Activated T-helper 1 cell treated with anti-CD3 and anti-CD28 coated beads, Interleukin-2, amount 50 U/mL, for 16 hours (primary cell): Measurements from ENCODE around the gene GIPC3.
"Not testable (repeated sequence)": the region's sequence is repeated elsewhere in the genome, so short reads cannot be mapped to it uniquely, and the experiment has no call there.

Experiments
- DNase-seq, 2 donors: peaks; one replicate each; pipeline ENCODE4 v3.0.0-alpha.2; 2020; ENCODE audit warnings: low read depth in 1 of 2, low spot score in 1 of 2

The GIPC3 gene

DNA sequence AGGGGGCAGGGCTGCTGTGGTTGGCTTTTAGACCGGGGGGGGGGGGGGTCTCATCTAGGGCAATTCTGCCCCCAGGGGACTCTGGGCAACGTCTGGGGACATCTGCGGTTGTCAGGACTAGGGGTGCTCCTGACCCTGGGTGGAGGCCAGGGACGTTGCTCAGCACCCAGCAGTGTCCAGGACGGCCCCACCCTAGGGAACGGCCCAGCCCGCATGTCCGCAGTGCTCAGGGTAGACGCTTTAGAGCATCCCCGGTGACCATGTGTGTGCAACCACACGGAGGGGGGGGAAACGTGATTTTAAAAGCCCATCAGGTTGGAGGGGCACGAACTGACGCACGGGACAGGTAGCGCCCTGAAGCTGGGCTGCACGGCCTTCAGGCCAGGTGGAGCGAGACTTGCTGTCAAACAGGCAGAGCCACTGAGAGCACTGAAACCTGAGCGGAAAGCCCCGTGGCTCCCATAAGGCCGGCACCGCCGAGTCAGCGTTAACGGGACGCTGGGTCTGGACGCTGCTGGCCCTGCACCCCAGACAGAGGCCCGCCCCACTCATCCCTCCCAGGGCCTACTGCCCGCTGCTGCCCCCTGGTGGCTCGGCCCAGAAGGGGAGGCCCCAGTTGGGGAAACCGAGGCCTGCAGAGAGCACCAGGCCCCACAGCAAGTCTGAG is 33.0 kb downstream of the GIPC3 start:
- DNase-seq: peak in 1 of 2 donors; percentile 35

DNA sequence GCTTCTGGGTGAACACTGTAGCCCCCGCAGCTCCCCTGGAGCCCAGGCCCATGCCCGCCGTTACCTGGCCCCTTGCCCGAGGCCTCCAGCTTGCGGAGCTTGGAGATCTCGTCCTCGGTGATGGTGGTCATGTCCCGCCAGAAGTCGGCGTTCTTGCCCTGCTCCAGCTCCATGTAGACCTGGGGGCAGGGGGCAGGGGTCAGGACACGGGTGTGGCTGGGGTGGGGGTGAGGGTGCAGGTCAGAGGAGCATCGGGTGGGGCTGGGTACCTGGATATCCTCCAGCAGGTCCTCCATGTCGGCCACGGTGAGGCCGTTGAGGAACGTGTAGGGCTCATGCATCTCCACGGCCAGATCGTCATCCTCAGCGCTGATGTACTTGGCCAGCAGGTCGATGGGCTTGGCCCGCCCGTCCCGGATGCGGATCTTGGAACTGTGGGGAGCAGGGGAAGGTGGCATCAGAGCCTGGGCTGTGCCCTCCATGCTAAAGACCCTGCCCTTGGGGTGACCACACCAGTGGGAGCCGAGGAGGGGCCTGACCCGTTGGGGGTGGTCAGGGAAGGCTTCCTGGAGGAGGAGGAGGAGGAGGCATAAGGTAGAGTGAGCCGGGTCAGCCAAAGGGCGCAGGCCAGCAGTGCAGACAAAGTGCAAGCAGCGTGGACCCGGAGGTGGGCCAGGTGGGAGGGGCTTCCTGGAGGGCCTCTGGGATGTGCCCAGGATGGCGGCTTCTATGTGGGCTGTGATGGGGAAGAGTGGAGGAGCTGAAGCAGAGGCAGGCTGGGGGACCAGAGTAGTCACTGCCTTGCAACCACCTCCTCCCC is 33.7 kb downstream of the GIPC3 start:
- no peak for DNase-seq

DNA sequence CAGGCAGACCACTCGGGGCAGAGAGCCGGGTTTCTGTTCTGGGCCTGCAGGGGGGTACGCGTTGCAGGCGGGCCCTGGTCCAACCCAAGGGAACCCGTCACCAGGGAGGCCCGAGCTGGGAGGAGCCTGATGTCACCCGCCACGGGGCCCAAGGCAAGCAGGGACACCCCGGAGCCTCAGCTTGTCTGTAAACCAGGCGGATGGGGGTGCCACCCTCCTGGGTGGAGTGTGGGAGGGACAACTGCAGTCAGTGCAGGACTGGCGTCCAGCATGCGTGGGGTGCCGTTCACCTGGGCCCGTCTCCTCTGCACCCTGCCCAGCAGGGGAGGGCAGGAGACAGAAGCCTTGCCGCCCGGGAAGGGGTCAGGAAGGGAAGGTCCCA is 34.3 kb downstream of the GIPC3 start:
- no peak for DNase-seq

DNA sequence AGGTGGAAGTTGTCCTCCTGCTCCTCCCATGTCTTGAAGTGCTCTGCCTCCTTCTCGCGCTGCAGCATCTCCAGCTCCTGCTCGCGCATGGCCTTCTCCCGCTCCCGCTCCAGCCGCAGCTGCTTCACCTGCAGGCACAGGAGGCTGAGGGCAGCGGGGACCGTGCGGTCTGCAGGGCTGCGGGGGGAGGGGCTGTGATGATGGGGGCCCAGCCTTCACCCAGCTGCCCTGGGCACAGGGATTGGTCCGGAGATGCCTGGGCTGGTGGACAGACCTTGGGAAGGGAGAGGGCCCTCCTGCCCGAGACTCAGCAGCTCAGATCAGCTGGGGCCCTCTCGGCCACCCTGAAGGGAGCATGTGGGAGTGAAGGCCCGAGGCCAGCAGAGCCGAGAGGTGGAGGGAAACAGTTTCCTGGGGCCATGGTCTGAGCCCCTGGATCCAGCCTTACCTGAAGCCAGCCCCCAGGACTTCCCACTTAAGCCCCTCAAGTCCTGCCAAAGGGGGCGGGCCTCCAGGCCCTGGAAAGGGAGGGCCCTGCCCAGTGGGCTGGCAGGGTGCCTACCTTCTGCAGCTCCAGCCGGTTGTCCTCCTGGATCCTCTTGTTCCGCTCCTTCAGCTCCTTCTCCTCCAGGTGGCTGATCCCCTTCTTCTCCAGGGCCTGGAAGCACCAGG is 35.0 kb downstream of the GIPC3 start:
- no peak for DNase-seq

- DNase-seq: no peak
These were observed 35.7 kb downstream of the GIPC3 start for GRCh38 chr19:3620817-3621547.

- no peak for DNase-seq
These were observed 36.4 kb downstream of the GIPC3 start for GRCh38 chr19:3621689-3622088.

DNA sequence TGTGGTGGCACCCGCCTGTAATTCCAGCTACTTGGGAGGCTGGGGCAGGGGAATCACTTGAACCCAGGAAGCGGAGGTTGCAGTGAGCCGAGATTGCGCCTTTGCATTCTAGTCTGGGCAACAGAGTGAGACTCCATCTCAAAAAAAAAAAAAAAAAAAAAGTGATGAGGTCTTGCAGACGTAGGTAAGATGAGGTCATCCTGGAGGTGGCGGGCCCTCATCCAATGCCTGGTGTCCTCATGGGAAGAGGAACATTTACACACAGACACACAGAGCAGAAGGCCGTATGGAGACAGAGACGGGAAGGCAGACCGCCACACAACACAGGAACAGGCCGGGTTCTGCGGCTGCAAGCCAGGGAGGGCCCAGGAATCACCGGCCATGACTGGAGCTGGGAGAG is 36.9 kb downstream of the GIPC3 start:
- DNase-seq: no peak

- no peak for DNase-seq
These were observed 38.4 kb downstream of the GIPC3 start for GRCh38 chr19:3623716-3624115.

- DNase-seq: no peak
These were observed 40.8 kb downstream of the GIPC3 start for GRCh38 chr19:3625996-3626472.

- peak; percentile 96 for DNase-seq
These were observed 41.4 kb downstream of the GIPC3 start, which contains the start of gene CACTIN for GRCh38 chr19:3626473-3627350. CACTIN (minus strand) TSS chr19:3626790; CDS start chr19:3626762, 28 bp downstream.

GRCh38 chr19:3627351-3627723 is 42.1 kb downstream of the GIPC3 start:
- DNase-seq: no peak

DNA sequence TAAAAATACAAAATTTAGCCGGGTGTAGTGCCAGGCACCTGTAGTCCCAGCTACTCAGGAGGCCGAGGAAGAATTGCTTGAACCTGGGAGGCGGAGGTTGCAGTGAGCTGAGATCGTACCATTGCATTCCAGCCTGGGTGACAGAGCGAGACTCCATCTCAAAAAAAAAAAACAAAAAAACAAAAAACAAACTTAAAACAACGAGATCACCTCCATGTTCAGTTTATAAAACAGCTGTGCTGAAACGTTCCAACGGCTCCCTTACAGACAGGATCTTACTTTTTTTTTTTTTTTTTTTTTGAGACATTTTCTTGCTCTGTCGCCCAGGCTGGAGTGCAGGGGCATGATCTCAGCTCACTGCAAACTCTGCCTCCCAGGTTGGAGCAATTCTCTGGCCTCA is 43.5 kb downstream of the GIPC3 start:
- not testable (repeated sequence) for DNase-seq

GRCh38 chr19:3631053-3631861 is 46.0 kb downstream of the GIPC3 start:
- no peak for DNase-seq

GRCh38 chr19:3632098-3632497 is 46.8 kb downstream of the GIPC3 start:
- DNase-seq: no peak

DNA sequence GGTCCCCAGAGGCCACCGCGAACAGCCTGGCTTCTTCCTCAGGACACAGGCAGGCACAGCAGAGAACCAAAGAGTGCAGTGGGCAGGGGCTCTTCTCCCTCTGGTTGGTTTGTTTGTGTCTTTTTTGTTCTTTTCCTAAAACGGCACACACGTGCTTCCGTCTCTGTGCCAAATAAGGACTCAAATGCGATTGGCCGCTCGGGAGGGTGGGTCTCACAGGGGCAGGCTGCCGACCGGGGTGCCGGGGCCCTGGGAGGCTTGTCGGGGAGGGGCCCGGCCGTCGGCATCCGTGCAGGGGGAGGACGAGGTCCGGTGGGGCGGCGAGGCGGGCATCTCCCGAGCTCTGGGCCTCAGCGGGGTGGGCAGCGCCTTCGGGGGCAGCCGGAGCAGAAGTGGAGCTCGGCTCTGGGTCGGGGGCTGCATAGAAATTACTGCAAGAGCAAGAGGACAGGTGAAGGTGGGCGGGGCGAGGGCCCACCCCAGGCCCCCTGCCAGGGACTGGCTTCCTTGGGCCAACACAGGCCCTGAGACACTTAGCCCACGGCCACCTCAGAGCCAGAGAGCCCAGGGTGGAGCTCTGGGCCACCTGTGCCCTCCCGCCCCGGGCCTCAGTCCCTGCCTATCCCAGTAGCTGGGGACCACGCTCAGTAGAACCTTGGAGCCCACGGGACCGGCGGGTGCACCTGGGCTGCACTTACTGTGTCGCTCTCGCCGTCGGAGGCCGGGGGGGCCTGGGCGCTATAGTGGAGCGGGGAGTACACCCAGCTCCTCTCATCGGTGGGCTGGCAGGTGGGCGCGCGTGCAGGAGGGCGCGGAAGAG is 47.7 kb downstream of the GIPC3 start:
- DNase-seq: no peak

DNA sequence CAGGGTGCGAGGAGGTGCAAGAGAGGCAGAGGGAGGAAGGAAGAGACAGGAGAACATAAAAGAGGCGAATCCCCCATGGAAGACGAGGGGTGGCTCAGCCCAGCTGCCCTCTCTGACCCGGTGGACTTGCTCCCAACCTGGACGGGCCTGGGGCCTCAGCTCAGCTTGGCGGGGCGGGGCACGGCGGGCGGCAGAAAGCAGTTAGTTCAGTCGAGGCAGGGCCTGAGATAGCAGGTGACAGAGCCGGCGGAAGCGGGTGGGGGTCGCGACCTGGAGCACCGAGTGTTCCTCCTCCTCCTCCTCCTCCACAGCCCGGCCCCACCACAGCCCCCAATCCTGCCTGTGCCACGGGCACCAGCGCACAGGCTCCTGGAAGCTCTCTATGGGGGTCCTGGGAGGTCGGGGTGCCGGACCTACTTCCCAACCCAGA is 48.3 kb downstream of the GIPC3 start:
- DNase-seq: no peak

GRCh38 chr19:3634496-3635045 is 49.3 kb downstream of the GIPC3 start:
- no peak for DNase-seq

GRCh38 chr19:3636506-3636905 is 51.2 kb downstream of the GIPC3 start:
- DNase-seq: no peak
